GM19035 (cell line): ENCODE measurements around the gene SETBP1.
A peak's percentile ranks its signal among the peaks of the same experiment; 100 is the strongest.

Experiments used
- ATAC-seq: cut with Tn5 transposase; IDR thresholded peaks from one replicate; pipeline ENCODE4 v1.9.1; 2021; ENCODE audit not compliant: unreplicated experiment

Gene SETBP1

DNA sequence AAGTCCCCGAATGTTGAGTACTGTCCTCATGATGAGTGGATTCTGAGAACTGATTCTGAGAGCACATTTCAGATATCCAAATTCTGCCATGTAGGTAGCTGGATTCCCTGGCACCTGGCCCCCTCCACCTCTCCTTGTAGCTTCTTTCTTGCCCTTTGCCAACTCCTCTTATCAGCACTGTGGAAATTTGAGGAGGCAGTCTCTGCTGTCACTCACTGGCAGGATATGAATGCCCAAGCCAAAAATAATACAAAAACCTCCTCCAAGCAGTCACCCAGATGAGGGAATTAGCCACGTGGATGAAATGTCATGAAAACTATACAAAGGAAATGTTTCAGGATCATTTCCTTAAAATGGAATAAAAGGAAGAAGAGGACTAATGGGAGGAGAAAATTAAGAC is 276.8 kb downstream of the SETBP1 start:
- no peak for ATAC-seq

DNA sequence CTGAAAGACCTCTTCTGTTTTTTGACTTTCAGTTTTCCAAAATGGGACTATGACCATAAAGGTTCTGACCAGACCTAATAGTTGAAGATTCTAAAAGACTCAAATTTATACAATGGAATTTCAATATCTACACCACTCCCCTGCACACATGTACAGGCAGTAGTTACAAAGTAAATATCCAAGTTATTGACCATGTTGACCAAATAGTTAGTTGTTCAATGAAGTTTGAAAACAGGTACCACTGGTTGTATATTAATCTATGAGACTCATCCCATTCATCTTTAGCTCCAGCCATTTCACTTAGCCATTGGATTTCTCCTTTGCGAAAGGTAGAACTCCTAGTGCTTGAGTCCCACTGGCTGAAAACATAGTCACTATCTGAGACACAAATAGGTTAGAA is 277.4 kb downstream of the SETBP1 start:
- ATAC-seq = no peak

DNA sequence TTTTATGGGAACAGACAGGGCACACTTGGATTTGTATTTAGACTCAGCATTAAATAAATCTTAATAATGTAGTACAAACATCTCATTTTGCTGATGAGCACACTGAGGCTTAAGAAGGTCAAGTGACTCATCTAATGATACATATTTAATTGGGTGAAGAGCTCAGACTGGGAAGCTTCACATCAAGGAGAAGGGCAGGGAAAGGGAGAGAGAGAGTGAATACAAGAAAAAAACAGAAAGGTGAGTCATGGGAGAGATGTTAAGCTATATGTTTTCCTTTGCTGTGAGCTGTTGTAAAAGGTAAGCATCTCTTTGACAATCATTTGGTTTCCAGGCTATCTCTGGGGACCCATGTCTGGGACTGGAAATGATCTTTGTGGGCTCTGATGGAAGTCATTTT is 277.8 kb downstream of the SETBP1 start:
- no peak for ATAC-seq

DNA sequence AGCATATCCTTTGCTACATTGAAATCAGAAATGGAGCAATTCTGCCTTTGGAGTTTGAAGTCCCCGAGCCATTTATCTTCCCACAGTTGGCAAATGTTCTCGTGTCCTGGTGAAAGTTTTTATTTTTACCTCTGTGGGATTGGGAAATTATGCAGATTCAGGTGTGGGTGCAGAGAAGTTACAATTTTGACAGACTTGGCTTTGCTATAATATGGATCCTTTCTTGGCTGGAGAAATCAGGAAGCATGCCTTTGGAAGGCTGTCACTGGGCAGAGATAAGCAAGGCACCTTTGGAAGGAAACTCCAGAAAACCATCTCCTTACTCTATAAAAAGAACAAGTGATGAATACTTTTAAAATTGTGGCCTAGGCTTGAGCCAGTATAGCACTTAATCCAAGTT is 278.3 kb downstream of the SETBP1 start:
- no peak for ATAC-seq

DNA sequence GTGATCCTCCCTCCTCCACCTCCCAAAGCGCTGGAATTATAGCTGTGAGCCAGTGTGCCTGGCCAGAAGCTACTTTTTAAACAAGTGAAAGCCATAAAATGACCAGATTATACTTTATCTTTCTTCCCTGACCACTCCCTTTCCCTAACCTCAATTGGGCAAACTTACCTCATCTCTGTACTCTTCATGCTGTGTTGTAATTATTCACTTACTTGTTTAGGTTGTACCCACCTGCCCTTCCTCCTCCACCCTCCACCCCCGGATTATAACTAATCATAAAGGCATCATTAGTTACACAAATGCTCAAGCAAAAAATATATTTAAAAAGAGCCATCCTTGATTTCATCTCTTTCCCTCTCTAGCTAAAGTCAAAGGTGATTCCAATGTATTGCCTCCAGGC is 279.9 kb downstream of the SETBP1 start:
- ATAC-seq = no peak

DNA sequence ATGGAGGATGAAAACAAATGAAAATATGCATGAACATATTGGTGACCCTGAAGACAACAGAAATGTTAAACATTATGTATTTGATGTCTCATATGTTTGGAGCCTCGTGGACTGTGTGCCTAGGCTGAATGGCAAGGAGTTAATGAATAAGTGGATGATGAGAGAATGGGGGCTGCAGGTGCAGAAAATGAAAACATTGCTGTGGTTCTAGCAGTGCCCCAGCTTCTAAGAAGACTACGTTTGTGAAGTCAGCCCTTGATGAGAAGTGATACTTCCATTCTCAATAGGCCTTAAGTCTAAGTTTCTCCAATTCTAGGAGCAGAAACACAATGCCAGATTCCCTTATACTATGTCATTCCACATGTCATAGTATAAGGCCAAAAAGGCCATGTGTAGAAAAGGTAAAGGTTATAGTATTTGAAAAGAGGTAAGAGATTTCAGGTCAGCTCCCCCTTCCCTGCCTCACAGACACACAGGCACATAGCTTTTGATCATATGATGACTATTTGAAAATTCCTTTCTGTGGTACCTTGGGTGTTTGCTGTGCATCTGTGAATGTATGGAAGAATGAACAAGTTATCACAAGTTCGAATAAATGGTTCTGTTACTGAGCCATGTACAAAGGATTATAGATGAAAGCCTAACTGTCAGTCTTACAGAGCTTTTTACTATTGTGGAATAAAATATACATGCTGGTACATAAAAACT is 280.8 kb downstream of the SETBP1 start:
- no peak for ATAC-seq

DNA sequence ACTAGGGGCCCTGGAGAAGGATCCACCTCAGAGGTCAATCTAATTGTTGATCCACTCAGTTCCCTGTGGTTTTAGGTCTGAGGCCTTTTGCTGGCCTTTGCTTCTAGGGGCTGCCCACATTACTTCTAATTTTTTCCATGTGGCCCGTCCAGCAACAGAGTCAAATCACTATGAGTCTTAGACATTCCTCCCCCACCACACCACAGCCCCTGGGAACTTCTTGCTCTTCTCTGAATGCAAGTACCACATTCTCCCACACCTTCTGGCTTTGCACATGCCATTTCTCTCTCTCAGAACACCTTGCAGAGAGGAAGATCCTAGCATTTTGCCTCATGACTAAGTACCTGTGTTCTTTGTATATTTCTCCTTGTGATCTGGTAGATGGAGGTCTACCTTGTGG is 286.9 kb downstream of the SETBP1 start:
- ATAC-seq = no peak

DNA sequence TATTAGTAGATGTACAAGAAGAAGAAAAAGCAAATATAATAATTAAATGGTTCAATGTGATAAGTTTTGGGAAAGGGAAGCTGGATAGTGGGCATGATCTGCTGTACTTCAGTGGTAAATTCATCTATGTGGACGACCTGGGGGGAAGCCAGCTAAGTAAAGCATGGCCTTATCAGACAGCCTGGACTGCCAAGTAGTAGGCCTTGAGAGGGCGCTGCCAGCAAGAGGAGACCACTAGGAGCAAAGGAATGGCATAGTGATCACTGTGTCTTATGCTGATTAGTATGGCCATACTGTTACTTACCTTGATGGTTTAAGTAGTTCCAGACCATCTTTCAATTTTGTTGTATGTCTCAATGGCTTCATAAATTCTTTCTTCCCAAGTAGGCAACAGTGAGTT is 287.6 kb downstream of the SETBP1 start:
- ATAC-seq = no peak

DNA sequence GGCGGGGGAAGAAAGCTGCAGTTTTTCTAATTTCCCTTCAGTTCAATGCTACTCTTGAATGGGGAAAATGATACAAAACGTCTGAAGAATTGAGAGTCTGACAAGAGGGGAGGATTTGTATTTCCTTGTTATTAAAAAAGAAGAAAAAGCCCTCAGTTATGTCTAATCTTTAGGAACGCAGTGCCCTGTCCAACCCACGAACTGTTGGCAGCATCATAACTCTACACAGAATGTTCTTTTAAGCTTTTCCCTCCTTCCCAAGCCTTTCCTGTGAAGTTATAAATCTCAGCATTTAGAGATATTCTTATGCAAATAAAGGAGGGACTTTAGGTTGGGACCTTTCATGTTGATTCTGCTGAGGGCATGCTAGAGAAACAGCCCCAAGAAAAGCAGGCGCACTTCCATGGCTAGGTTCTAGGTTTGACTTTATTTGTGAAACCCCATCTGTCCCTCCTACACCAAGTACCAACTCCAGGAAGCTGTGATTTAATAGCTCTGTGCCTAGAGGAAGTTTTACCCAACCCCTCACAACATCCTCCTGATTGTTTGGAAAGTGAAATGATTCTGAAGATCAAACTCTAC is 288.6 kb downstream of the SETBP1 start:
- no peak for ATAC-seq

DNA sequence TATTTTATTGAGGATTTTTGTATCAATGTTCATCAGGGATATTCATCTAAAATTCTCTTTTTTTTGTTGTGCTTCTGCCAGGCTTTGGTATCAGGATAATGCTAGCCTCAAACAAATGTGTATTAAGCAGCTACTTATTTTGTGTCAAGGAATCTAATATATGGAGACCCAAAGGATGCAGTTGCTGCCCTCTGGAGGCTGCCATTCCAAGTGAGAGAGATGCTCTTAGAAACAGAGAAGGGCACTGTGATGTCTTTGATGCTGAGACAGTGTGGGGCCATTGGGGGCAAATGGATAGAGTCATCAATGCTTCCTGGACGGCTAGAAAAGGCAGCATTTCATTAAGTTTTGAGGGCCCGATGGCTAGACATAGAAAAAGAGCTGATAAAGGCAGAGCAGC is 292.6 kb downstream of the SETBP1 start:
- ATAC-seq = no peak

DNA sequence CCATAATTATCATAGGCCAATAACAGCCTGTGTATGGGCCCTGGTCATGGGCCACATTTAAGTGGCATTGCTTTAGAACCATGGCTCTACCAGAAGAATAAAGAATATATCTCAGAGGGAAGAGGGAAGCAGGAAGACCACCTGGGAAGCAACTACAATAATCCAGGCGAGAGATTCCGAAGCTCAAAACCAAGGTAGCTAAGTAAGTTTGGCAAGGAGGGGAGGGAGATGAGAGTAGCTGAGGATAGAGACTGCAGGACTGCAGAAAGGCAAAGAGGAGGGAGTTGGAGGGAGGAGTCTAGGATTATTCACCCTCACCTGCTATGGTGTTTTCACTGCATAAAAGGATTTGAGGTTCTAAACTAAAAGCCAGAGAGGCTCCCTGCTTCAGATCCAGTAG is 293.5 kb downstream of the SETBP1 start:
- ATAC-seq = no peak

DNA sequence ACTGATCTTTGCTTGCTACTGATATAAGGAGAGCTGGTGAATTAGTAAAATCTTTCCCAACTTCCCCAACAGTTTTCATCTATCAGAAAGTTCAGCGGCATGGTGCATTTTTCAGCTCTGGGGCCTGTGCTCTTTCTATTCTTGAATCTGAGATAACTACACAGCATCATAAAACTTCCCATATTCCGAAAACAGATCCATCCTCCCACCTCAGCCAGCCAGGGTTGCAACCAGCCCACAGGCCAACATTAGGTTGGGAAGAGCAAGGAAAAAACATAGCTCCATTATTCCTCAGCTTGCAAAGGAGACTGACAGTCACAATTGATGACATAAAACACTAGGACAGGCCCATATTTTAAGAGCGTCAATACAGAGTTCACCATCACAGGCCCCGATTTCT is 297.2 kb downstream of the SETBP1 start:
- ATAC-seq = no peak

DNA sequence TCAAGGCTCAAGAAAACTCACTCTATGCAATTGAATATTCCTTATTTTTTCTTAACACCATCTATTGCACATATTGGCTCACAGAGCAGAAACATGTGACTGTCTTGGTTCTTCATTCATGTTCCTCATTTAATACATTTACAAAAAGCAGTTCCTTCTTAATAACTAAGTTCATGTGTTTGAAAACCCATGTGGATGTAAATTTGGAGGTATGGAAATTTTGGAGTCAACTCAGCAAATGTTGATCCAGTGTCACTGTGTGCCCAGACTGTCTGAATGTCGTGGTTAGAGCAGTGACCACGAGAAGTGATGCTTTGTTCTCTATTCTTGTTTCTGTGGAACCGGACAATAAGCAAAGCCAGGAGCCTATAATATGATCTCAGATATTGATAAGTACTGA is 299.1 kb downstream of the SETBP1 start:
- no peak for ATAC-seq

DNA sequence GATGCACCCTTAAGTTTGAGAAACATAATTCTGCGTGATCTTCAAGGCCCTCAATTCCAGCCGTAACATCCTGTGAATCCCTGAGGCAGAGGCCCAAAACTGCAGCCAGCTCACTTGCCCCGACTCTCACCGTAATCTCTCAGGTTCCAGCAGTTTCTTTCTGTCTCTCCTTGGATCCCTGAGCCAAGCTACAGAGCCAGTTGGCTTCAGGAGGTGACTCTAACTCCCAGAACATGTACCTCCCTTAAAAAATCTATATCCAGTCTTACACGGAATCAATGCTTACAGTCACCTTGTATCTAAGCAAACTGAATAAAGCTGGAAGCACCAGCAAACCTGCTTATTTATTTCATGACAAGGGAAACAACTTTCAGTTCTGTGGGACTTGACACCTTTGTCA is 300.4 kb downstream of the SETBP1 start:
- no peak for ATAC-seq

DNA sequence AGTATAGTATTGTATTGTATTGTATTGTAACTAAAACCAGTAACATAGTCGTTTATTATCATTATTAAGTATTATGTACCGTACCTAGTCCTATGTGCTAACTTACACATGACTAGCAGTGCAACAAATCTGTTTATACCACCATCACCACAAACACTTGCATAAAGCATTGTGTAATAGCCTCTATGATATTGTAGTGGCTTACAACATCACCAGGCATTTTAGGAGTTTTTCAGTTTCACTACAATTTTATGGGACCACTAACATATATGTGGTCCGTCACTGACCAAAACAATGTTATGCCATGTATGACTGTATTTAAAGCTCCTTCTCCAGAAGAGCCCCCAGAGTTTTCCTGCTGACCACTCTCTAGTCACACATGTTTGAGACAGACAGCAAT is 306.2 kb downstream of the SETBP1 start:
- no peak for ATAC-seq

DNA sequence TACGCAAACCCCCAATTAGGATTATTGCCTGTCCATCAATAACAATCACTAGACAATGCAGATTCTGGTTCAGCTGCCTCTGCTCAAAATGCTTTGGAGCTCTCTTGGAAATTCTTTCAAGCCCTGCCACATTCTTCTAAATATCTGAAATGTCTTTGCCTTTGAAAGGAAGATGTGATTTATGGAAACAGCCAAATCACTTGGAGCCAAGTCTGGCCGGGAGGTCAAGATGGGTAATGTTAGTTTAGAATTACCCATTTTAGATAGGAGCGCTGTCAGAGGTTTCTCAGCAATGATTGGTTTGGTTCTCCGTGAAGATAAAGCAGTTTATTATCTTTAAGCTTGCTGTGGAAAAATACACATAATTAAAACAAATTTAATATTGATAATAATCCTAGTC is 306.7 kb downstream of the SETBP1 start:
- ATAC-seq = no peak

DNA sequence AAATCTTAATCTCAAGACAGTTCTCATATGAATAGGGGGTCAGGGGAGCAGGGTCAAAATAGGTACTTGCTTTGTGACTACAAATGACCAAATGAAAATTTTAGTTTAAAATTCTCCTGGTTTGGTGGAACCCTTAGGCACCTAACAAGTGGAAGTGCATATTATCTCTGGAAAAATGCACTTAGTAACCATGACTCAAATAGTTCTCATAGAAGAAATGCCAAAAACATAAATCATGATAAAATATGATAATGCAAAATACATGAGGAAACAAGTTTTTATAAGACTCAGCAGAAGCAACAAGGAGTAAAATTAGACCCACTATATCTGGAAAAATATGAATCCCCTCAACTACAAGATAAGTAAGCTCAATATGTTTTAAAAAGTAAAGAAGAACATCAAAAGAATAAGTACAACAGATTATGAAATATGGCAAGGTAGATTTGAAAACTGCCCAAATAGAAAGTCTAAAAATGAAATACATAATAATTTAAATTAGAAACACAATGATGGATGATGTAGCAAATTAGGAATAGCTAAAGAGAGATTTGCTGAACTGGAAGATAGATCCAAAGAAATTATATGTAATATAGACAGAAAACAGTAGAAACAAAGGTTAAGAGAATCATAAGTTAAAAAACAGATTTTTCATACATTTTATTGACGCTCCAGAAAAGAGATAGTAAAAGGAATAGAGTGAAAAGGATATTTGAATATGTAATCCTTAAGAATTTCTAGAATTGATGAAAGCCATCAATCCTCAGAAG is 308.3 kb downstream of the SETBP1 start:
- no peak for ATAC-seq

DNA sequence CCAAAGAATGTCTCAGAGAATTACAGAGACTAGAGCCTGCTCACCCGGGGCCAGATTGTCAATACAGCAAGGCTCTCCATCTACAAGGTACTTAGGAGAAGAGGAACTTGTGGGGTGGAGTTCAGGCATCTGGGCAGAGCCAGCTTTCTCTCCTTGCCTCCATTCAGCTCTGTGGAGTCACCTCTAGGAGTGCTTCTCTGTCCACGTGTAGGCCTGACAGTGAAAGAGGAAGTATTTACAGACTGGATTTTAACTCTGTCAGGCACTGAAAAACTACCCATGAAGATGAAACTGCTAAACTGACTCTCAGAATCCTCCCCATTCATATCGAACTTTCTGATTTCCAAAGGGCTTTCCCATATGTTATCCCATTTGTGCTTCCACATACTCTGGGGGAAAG is 315.6 kb downstream of the SETBP1 start:
- ATAC-seq = peak; percentile 58

DNA sequence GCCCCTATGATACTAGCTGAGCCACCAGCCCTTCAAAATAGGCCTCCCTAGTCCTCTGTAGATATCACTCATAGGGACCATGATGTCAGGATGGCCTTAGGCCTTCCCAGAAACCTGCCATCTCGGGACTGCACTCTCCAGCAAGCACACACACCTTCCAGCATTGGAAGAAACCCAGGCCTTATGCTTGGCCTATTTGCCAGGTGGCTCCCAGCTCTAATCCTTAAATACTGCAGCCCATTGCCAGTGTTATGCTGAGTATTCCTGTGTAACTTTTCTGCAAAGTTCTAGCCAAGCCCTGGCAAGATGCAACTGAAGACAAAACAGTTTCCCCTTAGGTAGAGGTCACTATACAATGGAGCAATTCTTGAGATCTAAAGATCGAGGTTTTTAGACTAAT is 316.5 kb downstream of the SETBP1 start:
- ATAC-seq = no peak

DNA sequence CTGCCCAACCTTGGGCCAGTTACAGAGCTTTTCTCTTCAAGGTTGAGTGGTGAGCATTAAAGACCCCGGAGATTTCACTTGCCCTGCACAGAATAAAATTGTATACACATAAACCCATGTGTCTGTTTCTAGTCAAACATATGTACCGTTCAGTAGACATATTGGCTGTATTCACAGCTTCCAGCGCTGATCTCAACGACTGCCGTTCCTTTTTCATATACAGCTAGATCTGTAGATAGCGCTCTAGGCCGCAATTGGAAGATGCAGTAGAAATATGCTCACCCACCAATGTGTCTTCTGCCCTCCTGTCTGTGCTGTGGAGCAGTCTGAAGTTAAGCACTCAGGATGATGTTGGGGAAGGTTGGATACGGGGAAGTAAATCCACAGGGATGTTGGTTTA is 317.7 kb downstream of the SETBP1 start:
- ATAC-seq = no peak

DNA sequence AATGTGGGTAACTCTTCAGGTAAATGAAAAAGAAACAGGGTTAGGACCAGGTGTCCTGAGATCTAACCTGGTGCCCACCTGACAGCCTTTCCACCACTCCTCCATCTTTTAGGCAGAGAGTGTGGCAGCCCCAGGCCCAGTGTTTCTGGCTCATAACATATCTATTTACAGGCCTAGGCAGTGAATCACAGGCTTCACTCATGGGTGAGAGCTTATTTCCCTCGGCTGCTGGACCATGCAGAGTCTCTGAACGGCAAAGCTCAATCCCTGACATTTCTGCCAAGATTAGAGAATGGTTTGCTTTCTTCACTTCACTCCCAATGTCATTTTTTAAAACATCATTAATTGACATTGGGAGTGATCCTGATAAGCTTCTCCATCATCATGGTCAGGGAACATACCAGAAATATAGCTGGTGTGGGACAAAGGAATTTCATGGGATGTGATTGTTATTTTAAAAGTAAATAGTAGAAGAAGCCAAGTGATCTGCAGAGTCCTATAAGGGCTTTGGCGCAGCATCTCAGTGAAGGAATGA is 323.9 kb downstream of the SETBP1 start:
- no peak for ATAC-seq

DNA sequence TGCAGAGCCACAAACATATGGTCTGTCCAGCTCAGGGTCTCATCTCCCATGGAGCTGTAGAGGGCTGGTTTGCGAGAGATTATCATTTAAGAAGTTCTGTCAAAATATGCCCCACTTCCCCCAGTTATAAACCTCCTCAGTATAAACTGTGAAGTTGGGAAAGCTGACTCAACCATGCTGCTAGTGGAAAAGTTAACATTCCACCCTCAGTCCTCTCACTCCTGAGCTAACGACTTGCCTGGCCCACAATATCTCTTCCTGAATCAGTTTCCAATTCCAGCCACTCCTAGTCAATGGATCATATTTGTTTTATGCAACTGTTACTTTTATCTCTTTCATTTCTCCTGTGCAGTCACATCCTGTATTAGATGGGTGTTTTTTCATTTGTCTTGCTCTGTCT is 326.2 kb downstream of the SETBP1 start:
- ATAC-seq = no peak
